Gastrocnemius medialis (tissue), 4 donors: Measurements from ENCODE around the gene ADGRL3. TPM values are rescaled to one million over a fixed set of nuclear protein-coding genes. Genes with fewer than 3 reads are reported as not detected.

Experiments
- ATAC-seq, 2 donors: fragments of 150-250 bp; one replicate each; pipeline ENCODE4 v1.9.1; 2016
- DNase-seq, 2 donors: peaks; one replicate each; pipeline ENCODE4 v3.0.0-alpha.2; 2019
- H3K27ac ChIP-seq, 4 donors: fragments of 200-600 bp; sonication (generic); 1 replicate in 1 of 4; 2 replicates in 3 of 4; pipeline ENCODE4 v1.5.1; 2016 to 2018; ENCODE audit warnings: mild to moderate bottlenecking in 2 of 4, moderate library complexity in 1 of 4
- H3K27me3 ChIP-seq, 3 donors: fragments of 200-600 bp; sonication (generic) in 2 of 3; 1 replicate in 1 of 3; 2 replicates in 2 of 3; pipeline versions ENCODE4 v1.5.1 to v1.6.0; 2016 to 2019; ENCODE audit warnings: mild to moderate bottlenecking in 1 of 3, moderate library complexity in 1 of 3
- H3K36me3 ChIP-seq, 2 donors: fragments of 200-600 bp; sonication (generic) in 1 of 2; one replicate each; pipeline ENCODE4 v1.5.1; 2017 to 2018
- H3K4me1 ChIP-seq, 2 donors: fragments of 200-600 bp; sonication (generic) in 1 of 2; one replicate each; pipeline ENCODE4 v1.5.1; 2016 to 2017; ENCODE audit warnings: mild to moderate bottlenecking in 2 of 2
- H3K4me3 ChIP-seq, 4 donors: fragments of 200-600 bp; sonication (generic) in 3 of 4; 1 replicate in 1 of 4; 2 replicates in 3 of 4; pipeline ENCODE4 v1.5.1; 2016 to 2019; ENCODE audit warnings: mild to moderate bottlenecking in 2 of 4
- H3K9me3 ChIP-seq, 3 donors: fragments of 200-600 bp; sonication (generic) in 2 of 3; 1 replicate in 1 of 3; 2 replicates in 2 of 3; pipeline ENCODE4 v1.5.1; 2016 to 2019
- CTCF ChIP-seq, 5 experiments: fragments of 450-650 bp in 3 of 5; fragments of 200-600 bp in 2 of 5; sonication (generic) in 2 of 5; IDR thresholded peaks in 4 of 5; conservative IDR thresholded peaks in 1 of 5; 1 replicate in 4 of 5; 2 replicates in 1 of 5; pipeline ENCODE4 v1.5.1; 2016 to 2019; ENCODE audit warnings: antibody characterized with exemption in 5 of 5, mild to moderate bottlenecking in 3 of 5, moderate library complexity in 3 of 5
- POLR2A ChIP-seq, 2 donors: fragments of 450-650 bp; IDR thresholded peaks; one replicate each; pipeline ENCODE4 v1.6.1; 2017; ENCODE audit warnings: antibody characterized with exemption in 2 of 2, mild to moderate bottlenecking in 2 of 2, moderate library complexity in 2 of 2
- in situ Hi-C, 4 donors: fragments of 200-750 bp; cut with MboI; loops; one replicate each; pipeline versions ENCODE4 v1.15.0 to v1.8.0; 2017; ENCODE audit warnings: low sequenced_read_pairs in 4 of 4
- intact Hi-C: fragments of 100-400 bp; cut with DNase I; formaldehyde crosslinking; loops from one replicate; pipeline ENCODE4 v1.15.1; 2023; ENCODE audit warnings: low total_unique reads
- total RNA-seq, 4 donors: library from RNA; depleted of rRNA; stranded (reverse); fragments of >200 nt; gene quantifications; one replicate each; pipeline versions ENCODE4 v1.1.0 to v1.2.3, GENCODE V29; 2016

The ADGRL3 gene
- total RNA-seq, 4 donors from 2014 or later = 0.69 to 2.2 (median 1.1) TPM

- H3K27ac ChIP-seq = no peak overlapping the region
- H3K27me3 ChIP-seq = no peaks in the 10 kb centered on the region
- no peaks in the 10 kb centered on the region for H3K9me3 ChIP-seq
- DNase-seq = no peak
- in situ Hi-C loops (no loop called here), intact Hi-C loops (no loop called here)
- no peak overlapping the region for H3K4me3 ChIP-seq
- no peaks in the 10 kb centered on the region for H3K36me3 ChIP-seq
- no peak for ATAC-seq
- no peaks in the 10 kb centered on the region for H3K4me1 ChIP-seq
- no peak for TF ChIP-seq POLR2A (IDR thresholded peaks at IDR 0.05)
- TF ChIP-seq CTCF (IDR thresholded peaks at IDR 0.05 in 4 of 5, conservative IDR thresholded peaks at IDR 0.05 in 1 of 5) = no peak
These were observed 120.0 kb downstream of the ADGRL3 start for GRCh38 chr4:61320154-61320553.

- no peaks in the 10 kb centered on the region for H3K36me3 ChIP-seq
- no peaks in the 10 kb centered on the region for H3K9me3 ChIP-seq
- DNase-seq (no peak), ATAC-seq (no peak)
- H3K27me3 ChIP-seq = no peaks in the 10 kb centered on the region
- intact Hi-C loops = no loop called here
- no peak overlapping the region for H3K4me3 ChIP-seq
- H3K27ac ChIP-seq = no peak overlapping the region
- no peaks in the 10 kb centered on the region for H3K4me1 ChIP-seq
- TF ChIP-seq CTCF (IDR thresholded peaks at IDR 0.05 in 4 of 5, conservative IDR thresholded peaks at IDR 0.05 in 1 of 5) (no peak), POLR2A (IDR thresholded peaks at IDR 0.05) (no peak)
- in situ Hi-C loops = no loop called here
These were observed 120.5 kb downstream of the ADGRL3 start for GRCh38 chr4:61320631-61321030.

GRCh38 chr4:61332693-61333092 is 132.6 kb downstream of the ADGRL3 start:
- Histone ChIP-seq H3K4me3 (no peak overlapping the region), H3K9me3 (no peaks in the 10 kb centered on the region), H3K36me3 (no peaks in the 10 kb centered on the region), H3K27ac (no peak overlapping the region), H3K4me1 (no peaks in the 10 kb centered on the region), H3K27me3 (no peaks in the 10 kb centered on the region)
- no peak for TF ChIP-seq POLR2A (IDR thresholded peaks at IDR 0.05)
- TF ChIP-seq CTCF (IDR thresholded peaks at IDR 0.05 in 4 of 5, conservative IDR thresholded peaks at IDR 0.05 in 1 of 5) = no peak
- DNase-seq = no peak
- intact Hi-C loops (no loop called here), in situ Hi-C loops (no loop called here)
- no peak for ATAC-seq

GRCh38 chr4:61333490-61333889 is 133.4 kb downstream of the ADGRL3 start:
- Histone ChIP-seq H3K4me1 (no peaks in the 10 kb centered on the region), H3K27ac (no peak overlapping the region), H3K9me3 (no peaks in the 10 kb centered on the region), H3K4me3 (no peak overlapping the region), H3K36me3 (no peaks in the 10 kb centered on the region), H3K27me3 (no peaks in the 10 kb centered on the region)
- ATAC-seq (no peak), DNase-seq (no peak)
- TF ChIP-seq POLR2A (IDR thresholded peaks at IDR 0.05) (no peak), CTCF (IDR thresholded peaks at IDR 0.05 in 4 of 5, conservative IDR thresholded peaks at IDR 0.05 in 1 of 5) (no peak)
- in situ Hi-C loops (no loop called here), intact Hi-C loops (no loop called here)

GRCh38 chr4:61335241-61335763 is 135.2 kb downstream of the ADGRL3 start:
- H3K27ac ChIP-seq = no peak overlapping the region
- intact Hi-C loops (no loop called here), in situ Hi-C loops (no loop called here)
- ATAC-seq = no peak
- H3K27me3 ChIP-seq = no peaks in the 10 kb centered on the region
- H3K9me3 ChIP-seq = no peaks in the 10 kb centered on the region
- H3K4me3 ChIP-seq = no peak overlapping the region
- no peak for TF ChIP-seq POLR2A (IDR thresholded peaks at IDR 0.05)
- no peak for TF ChIP-seq CTCF (IDR thresholded peaks at IDR 0.05 in 4 of 5, conservative IDR thresholded peaks at IDR 0.05 in 1 of 5)
- H3K4me1 ChIP-seq = no peaks in the 10 kb centered on the region
- DNase-seq = no peak
- H3K36me3 ChIP-seq = no peaks in the 10 kb centered on the region
